GM21786 (cell line): Measurements from ENCODE around the gene CHMP3.

Experiments
- ATAC-seq: cut with Tn5 transposase; IDR thresholded peaks from one replicate; pipeline ENCODE4 v1.9.1; 2021; ENCODE audit not compliant: unreplicated experiment

Gene CHMP3

DNA sequence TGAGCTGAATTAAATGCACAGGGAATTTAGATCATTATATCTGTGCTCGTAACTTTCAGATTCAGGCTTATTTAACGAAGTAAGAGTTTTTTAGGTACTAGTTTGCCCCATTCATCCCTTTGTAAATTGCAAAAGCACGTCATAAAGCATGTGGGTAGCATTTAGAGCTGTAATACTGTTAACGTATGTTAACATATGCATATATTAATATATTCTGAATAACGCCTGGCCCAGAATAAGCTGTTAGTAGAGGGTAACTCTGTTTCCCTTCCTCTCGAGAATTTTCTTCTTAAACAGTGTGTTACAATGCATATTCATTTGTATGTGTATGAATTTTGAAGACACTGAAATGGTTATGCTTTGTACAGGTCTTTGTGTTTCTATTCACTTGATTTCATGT is 91.6 kb downstream of the CHMP3 start:
- no peak for ATAC-seq

DNA sequence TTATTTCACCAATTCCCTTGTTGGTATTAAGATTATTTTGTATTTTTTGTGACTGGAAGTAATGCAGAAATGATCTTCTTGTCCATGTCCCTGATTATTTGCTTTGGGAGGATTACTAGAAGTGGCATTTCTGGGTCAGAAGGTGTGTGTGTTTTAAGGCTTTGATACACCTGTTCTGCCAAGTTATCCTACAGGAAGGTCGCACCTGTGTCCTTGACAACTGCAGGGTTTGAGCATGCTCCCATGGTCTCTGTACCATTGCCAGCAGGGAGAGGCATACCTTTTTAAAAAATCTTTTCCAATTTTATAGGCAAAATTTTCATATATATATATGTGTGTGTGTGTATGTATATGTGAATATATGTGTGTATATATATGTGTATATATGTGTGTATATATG is 92.4 kb downstream of the CHMP3 start:
- ATAC-seq: no peak

GRCh38 chr2:86468162-86469033 is 94.8 kb downstream of the CHMP3 start:
- no peak for ATAC-seq

DNA sequence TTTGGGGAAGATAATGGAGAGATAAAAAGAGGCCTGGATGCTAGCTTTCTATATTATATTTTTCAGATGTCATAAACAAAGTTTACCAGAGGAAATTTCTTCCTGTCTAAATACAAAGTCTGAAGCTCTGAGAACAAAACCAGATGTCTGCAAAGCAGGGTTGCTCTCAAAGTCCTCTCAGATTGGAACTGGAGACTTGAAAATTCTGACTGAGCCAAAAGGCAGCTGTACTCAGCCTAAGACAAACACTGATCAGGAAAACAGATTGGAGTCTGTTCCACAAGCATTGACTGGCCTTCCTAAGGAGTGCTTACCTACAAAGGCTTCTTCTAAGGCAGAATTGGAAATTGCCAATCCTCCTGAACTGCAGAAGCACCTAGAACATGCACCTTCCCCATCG is 96.9 kb downstream of the CHMP3 start:
- ATAC-seq: no peak

- no peak for ATAC-seq
Measured at GRCh38 chr2:86464652-86465051, 98.6 kb downstream of the CHMP3 start.

DNA sequence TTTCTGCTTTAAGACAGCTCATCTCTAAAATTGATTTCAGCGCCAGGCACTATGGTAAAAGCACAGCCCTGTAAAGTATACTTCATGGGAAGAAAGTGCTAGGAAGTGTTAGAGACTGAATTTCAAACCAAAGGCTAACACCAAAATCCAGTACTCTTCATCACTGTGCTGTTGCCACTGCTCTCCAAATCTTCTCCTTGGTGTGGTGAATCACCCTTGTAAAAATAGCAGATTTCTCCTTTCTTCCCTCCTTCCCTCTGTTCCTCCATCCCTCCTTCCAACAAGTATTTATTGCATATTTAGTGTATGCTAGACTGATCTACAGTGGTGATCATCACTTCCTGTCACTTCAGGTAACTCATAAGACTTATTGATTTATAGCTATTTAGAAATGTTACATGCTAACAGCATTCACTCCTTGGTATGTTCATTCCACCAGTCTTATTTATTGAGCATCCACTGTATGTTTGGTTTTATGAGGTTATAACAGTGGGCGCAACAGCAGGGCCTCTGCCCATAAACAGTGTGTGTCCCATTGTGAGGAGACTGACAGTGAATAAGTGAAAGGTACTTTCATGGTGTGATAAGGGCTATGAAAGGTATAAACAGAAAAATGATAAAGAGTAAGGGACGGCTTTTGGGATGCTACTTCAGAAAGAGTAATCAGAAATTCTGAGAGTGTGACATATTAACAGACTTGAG is 102.0 kb downstream of the CHMP3 start:
- no peak for ATAC-seq

DNA sequence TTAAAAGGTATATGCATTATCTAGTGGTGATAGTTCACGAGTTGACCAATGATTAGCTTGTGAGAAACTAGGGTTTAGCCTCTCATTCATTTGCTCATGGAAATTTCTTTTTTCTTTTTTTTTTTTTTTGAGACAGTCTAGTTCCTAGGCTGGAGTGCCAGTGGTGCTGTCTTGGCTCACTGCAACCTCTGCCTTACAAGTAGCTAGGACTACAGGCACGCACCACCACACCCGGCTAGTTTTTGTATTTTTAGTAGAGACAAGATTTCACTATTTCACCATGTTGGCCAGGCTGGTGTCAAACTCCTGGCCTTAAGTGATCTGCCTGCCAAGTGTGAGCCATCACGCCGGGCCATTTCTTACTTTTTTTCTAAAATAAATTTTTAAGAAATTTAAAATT is 108.1 kb downstream of the CHMP3 start:
- no peak for ATAC-seq

- ATAC-seq: no peak
Measured at GRCh38 chr2:86454238-86454637, 109.0 kb downstream of the CHMP3 start.

- no peak for ATAC-seq
Measured at GRCh38 chr2:86453836-86454235, 109.4 kb downstream of the CHMP3 start.
